Measurements from ENCODE around the gene MYRIP.

GRCh38 chr3:40120806-40121205 lies 311.4 kb downstream of the MYRIP start:
- no peak for TF ChIP-seq CTCF (IDR thresholded peaks at IDR 0.05)
- no peak for TF ChIP-seq POLR2A (IDR thresholded peaks at IDR 0.05)
